ENCODE results near the gene TRIM24.

Gene TRIM24

DNA sequence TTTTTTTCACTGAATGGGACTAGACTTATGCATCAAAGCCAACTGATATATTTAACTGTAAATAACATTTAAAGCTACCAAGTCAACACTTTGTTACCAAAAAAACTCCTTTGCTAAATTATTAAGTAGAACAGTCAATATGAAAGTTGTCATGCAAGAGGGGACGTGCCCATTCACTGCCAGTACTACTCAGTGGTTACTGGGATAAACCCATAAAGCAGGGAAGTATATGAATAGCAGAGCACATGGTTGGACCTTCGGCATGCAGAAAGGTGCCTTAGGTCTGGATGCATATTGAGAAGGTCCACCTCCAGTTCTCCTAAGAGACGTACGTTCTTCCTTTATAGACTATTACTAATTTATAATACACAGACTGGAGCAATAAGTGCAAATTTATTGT is 121.0 kb downstream of the TRIM24 start:
- DNase-seq, result no peak

DNA sequence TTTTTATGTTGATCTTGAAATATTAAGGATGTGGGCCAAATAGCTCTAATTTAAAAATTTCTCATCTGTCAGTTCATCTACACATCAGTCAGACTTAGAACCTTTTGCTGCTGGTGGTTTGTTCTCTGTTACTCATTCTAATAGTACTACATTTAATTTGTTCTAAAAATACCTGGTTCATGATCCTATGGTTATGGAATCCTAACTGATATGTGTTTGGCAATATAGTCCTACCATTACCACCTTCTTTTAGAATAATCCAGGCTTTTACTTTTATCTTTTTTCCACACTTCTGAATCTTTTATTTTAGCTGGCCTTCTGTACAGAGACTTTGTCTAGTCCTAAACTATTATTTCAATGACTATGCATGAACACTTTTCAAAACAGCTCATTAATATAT is 124.2 kb downstream of the TRIM24 start:
- no peak for DNase-seq

DNA sequence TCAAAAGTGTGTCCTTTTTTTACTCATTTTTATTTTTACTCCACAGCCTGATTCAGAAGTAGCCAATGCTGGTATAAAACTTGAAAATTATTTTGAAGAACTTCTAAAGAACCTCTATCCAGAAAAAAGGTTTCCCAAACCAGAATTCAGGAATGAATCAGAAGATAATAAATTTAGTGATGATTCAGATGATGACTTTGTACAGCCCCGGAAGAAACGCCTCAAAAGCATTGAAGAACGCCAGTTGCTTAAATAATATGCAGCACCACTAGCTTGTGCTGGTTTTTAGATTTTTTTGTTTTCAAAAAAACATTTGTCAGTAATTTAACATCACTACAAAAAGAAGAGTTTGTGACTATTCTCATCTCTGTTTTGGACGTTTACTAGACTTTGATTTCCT is 124.6 kb downstream of the TRIM24 start:
- no peak for DNase-seq

DNA sequence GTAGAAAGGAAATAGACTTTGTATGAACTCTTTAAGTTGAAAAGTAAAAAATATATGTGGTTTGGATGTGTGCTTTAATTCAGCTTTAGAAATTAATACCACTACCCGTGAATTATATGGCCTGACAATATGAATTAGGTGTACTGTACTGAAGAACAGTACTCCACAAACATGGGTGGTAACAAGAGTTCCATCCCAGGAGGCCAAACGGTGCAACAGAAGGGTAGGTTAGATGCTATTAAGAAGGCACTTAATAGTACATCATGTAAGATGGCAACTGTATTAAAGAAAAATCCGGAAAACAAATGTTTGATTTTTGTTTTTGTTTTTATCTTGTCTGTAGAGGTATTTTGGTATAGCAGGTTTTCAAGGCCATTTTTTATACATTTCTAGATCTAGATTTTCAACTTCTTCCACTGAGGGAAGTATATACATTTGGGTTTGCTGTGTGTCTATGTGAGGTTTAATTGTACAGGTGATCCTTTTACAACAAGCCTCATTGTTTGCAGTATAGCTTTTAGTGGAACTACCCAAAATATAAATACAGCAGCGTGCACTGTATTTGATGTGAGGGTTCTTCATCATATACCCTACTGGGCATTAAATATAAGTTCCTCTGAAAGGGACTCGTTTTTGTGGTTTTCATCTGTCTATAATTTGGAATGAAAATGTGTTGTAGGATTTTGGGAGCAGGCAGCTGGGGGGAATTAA is 125.4 kb downstream of the TRIM24 start:
- no peak for DNase-seq

DNA sequence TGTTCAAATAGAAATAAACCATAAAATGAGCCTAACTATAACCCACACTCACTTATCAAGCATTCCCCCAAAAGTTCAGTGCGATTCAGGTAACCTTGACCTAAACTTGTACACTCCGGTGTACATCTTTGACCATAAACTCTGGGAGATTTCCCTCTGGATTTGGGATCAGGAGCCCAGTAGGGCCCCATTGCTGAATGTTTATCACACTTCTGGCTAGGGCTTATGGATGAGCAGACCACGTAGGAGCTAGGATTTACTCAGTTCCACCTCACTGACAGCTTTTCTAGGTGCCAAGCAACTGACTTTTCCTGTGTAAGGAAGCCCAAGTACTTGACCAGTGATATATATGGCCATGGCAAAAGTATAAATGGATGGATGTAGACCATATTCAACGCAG is 127.4 kb downstream of the TRIM24 start:
- no peak for DNase-seq

DNA sequence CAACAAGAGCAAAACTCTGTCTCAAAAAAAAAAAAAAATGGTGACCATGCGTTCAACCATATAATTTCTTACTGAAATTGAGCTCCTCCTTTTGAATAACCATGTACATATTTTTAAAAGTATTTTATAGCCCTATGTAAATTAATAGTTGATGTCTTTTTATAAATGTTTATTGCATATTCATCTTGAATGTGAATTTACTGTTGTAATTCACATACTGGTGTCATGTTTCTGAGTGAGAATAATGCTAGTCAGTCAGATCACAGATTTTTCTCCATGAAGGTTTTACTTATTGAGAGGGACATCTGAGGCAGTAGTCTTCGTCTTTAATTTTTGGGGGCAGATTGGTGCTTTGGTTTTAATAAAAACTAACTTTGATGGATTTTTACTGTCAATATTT is 128.9 kb downstream of the TRIM24 start:
- DNase-seq, result no peak

DNA sequence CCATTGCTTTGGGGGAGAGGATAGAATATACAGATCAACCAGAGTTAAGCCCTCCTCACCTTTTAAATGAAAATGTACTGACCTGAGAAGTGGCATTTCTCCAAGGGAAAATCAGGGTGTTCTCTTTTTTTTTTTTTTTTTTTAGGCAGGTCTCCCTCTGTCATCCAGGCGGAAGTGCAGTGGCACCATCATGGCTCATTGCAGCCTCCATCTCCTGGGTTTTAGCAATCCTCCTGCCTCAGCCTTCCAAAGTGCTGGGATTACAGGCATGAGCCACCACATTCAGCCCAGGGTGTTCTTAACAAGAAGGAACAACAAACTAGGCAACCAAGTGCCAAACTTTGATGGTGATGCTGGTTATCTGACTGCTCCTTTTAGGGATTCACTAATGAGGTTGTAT is 130.1 kb downstream of the TRIM24 start:
- no peak for DNase-seq

DNA sequence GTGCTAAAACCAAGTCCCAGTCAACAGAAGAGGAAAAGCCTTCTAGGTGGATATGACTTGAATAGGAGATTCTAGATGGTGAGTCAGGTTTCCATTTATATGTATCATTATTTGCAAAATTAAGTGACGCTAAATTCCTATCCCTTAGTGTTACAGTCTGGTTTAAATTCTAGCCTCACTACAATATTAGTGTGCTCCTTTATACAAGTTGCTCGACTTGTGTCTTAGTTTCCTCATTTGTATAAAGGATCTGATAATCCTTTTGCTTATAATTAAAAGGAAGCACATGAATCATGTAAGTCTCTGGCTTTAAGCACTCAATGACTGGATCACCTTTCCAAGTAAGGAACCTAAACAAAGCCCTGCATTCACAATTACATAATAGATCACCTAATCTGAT is 135.4 kb downstream of the TRIM24 start:
- no peak for DNase-seq

DNA sequence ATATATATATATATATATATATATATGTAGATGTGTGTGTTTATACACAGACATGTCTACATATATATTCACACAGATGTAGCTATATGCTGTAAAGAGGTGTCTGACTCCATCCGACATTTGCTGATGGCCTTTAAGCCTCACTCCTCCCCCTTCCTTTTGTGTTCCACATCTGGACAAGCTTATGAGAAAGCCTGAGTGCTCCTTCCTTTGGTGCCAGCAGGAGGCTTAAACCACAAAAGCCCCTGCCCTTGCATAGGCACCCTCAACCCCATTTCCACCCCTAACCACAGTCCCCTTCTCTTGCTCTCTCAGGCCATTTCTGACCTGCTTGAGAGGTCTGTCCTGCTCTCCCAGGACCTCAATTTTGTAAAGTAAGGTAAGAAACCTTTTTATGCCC is 142.4 kb downstream of the TRIM24 start:
- DNase-seq, result no peak

DNA sequence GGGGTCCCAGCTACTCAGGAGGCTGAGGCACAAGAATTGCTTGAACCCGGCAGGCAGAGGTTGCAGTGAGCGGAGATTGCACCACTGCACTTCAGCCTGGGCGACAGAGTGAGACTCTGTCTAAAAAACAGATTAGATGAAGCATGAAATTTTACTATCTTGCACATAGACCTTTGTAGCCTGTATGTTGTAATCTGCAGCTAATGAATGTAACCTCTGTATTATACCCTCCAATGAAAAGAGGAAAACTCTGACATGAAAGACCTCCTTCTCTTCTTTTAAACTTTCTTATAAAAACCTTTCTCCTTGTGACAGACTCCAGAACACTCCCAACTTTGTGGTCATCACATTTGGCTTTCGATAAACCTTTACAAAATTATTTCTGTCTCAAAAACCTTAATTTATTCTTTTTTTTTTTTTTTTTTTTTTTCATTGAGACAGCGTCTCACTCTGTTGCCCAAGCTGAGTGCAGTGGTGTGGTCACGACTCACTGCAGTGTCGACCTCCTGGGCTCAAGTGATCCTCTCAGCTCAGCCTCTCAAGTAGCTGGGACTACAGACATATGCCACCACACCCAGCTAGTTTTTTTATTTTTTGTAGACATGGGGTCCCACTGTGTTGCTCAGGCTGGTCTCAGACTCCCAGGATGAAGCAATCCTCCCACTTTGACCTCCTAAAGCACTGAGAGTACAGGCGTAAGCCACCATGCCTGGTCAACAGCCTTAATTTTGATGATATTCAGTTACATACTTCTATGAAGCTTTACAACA is 143.7 kb downstream of the TRIM24 start:
- DNase-seq, result no peak

DNA sequence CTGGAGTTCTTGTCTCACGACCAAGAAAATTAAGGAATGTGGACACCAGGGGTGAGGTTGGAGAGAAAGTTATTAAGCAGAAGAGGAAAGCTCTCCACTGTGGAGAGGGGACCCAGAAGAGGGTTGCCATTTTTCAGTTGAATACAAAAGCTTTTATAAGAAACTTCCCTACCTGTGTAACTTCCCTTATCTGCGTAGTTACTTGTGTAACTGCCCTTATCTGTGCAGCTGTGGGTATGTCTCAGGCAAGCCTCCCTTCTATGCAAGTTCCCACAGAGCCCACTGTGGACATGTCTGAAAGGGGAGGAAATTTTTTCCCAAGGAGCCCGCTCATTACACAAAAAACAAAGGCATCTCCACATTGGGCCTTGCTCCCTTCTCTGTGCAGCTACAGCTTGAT is 146.2 kb downstream of the TRIM24 start:
- DNase-seq, result no peak

DNA sequence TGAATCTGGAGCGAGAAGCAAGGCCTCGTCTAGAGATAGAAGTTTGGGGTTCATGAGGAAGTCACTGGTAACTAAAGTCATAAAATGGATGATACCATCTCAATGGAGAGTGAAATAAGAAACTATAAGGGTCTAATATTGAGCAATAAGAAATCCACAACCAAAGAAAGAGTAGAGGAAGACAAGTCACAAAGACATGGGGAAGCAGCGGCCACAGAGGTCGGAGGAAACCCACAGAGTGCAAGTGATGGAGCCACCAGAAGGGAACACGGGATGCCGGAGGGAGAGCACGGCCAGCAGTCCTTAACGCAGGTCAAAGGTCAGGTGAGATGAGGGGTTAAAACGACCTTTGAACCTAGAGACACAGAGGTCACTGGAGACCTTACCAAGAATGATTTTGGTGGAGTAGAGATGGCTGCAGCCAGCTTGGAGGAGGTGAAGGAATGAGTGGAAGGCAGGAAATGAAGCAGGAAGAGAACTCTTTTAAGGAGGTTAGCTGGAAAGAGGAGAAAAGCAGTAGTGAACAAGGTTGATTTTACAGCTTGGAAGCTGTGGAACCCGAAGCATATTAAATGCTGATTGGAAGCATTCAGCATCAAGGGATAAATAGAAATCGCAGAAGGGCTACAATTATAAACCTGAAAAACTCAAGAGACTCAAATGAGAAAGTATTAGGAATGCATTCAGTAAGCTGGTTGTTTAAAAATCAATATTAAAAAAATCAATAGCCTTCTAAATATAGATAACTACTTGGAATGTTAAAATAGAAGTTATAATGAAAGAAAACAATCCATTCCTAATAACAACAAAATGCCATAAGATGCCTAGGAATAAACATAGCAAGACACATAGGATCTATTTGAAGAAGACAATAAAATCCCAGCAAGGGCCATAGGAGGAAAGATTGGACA is 147.4 kb downstream of the TRIM24 start:
- no peak for DNase-seq

DNA sequence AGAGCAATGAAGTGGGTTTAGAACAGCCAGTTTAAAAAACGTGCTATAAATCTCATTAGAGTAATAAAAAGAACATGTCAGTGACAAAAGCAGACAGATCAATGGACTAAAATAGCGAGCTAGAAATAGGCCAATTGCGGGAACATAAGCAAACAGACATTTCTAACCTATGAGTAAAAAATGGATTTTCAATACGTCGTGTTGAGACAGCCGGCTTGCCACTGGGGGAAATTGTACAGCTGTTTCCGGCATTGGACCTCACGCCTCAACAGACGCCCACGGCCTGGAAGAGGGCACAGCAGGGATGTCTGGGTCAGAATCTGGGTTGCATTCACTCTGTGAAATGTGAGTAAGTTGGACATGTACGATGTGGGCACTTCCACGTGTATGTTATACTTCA is 148.2 kb downstream of the TRIM24 start:
- DNase-seq, result no peak

DNA sequence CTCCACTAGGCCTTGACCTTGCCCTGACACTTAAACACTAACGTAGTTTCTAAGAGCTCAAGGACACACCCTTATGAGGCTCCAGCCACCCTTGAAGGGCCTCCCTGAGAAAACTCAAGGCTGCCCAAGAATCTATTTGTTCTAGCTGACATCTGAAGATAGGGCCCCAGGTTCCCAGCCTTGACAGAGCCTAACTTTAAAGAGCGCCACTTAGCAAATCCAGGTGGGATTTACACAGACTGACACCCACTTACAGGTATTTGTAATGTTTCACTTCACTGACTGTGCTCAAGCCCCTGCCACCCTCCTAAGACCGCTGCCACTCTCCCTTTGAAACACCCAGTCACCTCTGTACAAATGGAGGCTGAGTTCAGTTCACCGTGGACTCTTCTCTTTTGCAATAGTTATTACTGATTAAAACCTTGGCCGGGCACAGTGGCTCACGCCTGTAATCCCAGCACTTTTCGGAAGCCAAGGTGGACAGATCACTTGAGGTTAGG is 150.7 kb downstream of the TRIM24 start:
- no peak for DNase-seq

DNA sequence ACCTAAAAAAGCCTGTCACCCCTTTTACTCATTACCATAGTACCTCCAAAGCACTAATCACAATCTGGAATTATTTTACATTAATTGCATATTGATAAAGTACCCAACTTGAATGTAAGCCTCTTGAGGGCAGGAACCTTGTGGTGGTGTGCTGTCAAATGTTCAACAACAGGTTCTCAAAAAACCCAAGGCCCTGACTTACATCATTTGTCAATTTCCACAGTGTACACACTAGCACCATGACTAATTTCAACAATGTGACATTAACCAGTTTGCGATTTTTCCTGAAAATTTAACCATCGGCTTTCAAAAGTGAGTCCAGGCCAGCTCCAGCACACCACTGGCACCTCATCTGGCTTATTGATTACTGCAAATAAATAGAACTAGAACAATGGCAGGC is 153.6 kb downstream of the TRIM24 start:
- DNase-seq, result no peak

DNA sequence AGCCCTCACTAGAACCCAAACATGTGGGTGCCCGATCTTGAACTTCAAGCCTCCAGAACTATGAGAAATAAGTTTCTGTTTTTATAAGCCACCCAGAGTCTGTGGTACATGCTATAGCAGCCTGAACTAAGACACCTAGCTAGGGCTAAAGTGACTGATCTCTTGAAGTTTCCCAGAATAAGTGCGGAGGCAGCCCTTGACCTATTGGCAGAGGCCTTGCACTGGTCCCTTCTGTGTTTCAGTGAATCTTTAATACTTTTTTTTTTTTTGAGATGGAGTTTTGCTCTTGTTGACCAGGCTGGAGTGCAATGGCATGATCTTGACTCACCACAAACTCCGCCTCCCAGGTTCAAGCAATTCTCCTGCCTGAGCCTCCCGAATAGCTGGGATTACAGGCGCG is 156.0 kb downstream of the TRIM24 start:
- no peak for DNase-seq

DNA sequence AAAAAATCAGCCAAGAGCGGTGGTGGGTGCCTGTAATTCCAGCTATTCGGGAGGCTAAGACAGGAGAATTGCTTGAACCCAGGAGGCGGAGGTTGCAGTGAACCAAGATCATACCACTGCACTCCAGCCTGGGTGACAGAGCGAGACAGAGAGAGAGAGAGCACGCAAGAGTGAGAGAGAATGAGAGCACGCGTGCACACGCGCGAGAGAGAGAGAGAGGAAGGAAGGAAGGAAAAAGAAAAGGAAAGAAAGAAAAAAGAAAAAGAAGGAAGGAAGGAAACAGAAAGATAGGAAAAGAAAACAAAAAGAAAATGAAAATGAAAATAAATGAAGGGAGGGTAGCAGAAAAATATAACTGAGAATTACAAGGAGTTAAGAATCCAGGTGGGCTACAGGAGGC is 158.4 kb downstream of the TRIM24 start:
- DNase-seq, result no peak

DNA sequence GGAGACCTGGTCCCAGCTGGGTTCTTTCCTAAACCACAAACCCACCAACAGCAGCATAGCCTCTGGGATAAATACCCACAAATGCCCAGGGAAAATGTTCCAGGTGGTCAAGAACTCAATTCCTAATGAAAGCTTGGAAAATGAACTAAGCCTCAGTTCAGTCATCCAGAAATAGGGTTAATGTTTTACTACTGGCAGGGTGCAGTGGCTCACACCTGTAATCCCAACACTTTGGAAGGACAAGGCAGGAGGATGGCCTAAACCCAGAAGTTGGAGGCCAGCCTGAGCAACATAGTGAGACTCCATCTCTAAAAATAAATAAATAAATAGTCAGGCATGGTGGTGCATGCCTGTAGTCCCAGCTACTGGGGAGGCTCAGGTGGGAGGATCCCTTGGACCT is 158.9 kb downstream of the TRIM24 start:
- DNase-seq, result no peak

DNA sequence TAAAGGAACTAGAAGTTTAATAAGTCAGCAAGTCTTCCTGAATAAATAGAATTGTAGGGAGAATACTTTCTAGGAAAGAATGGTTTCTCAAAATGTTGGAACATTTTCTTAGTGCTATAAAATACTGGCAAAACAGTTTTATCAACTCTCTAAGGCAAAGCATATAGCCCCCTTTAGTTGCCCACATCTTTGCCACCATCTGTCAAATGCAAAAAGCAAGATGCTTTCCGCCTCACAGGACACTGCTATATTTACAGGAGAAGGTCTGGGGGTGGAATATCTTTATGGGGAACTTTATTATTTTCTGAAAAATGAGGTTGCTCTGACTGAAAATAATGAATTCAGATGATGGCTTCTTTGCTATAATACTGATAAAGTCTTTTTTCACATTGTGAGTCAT is 162.8 kb downstream of the TRIM24 start:
- no peak for DNase-seq

DNA sequence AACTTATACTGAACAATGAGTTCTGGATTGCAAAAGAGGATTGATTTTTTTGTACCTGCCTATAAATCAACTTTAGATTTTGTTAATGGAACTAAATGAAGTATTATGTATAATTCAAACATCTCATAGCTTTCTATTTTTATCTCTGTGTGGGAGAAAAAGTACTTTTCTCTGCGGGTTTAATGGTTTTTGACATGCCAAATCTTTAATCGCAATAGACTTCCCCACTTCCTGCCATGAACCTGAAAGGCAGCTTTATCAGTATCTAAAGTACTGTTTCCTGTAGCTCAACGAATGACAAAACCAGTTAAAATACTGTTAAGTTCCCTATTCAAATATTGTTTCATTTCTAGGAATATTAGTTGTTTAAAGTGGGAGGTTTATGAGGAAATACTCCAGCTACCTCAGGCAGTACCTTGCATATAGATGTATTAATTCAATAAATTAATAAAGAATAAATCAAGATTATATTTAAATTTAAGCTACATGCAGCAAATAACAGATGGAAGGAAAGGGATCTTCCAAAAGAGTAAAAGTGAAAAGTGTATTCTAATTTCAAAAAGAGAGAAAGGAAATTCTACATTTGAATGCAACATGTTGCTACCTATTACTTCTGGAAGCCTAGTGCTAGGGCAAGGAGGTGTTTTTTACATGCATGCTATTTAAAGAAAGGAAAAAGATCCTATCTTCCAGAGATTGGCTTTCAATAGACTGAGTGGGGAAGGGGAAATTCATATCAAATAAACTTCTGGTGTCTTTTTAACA is 165.2 kb downstream of the TRIM24 start:
- DNase-seq, result peak; percentile 25

DNA sequence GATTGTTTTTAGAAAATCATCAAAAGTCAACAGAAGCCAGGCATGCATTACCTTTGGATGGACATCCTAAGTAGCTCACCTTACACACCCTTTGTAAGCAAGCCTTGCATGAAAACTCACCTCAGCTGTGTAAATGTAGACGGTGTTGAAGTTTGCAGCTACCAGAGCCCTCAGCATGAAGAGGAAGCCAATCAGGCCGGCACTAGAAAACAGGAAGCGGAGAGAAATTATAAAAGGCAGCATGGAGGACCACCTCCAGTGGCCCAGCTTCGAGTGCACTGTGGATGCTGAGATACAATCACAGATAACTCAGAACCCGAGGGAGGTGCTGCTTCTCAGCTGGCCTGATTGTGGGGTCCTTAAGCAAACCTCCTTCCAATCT is 165.8 kb downstream of the TRIM24 start:
- no peak for DNase-seq

DNA sequence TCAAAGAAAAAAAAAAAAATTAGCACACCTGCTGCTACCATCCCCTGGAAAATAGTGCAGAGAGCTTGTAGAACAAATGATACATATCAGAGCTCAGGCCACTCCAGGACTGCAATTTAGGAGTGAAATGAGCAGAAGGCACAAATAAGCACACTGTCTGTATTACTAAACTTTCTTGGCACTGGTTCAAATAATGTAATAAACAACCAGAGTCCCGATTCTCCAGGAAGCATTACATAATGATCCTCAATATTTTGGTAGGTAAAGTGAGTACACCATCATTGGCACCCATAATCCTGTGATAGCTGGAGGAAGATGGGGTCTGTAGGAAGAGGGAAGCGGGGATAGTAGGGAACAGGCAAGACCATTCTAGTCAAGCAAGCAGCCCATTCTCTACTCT is 166.8 kb downstream of the TRIM24 start:
- no peak for DNase-seq

DNA sequence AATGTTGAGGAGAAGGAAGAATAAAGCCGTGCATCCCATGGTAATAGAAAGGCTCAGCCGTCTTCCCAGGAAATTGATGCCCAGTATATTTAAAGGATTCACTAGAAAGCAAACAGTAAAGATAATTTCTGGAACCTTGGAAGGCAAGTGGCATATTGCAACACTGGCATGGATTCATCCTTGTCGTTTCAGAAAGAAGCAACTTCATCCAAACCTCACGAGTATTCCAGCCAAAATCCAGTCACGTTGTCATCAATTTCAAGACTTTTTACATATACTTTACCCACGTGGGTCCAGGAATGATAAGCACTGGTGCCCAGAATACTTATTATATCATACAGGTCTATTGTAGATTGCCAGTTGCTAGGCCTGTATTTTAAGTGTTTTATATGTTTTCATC is 167.3 kb downstream of the TRIM24 start:
- DNase-seq, result no peak

Measured in central memory CD4-positive, alpha-beta T cell (primary cell).